Measurements from ENCODE around the gene TEF. TPM values are rescaled to one million over a fixed set of nuclear protein-coding genes. Genes with fewer than 3 reads are reported as not detected.

Gene TEF
- total RNA-seq, 1 donor from 2014 or later, result 8.9 TPM

GRCh38 chr22:41354979-41355378 lies 26.8 kb upstream of the TEF start:
- DNase-seq, result no peak

GRCh38 chr22:41355895-41356294 lies 25.8 kb upstream of the TEF start:
- DNase-seq, result no peak

DNA sequence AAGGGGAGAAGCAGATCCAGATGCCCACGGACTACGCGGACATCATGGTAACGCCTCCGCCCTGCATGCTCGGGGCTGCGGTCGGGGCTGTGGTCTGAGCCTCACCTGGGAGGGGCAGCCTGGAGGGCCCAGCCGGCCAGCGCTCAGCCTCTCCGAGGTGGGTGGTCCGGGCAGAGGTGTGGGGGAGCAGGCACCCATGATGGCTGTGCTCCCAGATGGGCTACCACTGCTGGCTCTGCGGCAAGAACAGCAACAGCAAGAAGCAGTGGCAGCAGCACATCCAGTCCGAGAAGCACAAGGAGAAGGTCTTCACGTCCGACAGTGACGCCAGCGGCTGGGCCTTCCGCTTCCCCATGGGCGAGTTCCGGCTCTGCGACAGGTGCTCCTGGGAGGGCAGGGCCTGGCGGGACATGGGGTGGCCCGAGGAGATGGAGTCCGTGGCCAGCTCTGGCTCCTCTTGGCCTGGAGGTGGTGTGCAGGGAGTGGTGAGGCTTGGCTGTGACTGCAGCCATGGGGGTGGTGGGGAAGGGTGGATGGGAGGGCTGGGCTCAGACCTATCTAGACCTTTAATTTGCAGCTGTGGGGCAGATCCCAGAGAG lies 25.2 kb upstream of the TEF start:
- no peak for DNase-seq

DNA sequence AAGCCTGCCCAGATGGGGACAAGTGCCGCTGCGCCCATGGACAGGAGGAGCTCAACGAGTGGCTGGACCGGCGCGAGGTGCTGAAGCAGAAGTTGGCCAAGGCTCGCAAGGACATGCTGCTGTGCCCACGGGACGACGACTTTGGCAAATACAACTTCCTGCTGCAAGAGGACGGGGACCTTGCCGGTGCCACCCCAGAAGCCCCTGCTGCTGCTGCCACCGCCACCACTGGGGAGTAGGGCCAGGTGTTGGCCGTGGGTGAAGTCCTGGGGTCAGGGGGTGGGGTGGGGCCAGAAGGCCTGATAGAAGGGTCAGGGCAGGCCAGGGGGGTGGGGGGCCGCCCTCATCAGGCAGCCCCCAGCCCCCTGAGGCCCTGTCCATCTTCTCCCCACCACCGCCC lies 24.6 kb upstream of the TEF start:
- DNase-seq, result no peak

GRCh38 chr22:41358927-41359326 lies 22.8 kb upstream of the TEF start:
- no peak for DNase-seq

- no peak for DNase-seq
Observed at GRCh38 chr22:41359376-41359775, 22.4 kb upstream of the TEF start.

DNA sequence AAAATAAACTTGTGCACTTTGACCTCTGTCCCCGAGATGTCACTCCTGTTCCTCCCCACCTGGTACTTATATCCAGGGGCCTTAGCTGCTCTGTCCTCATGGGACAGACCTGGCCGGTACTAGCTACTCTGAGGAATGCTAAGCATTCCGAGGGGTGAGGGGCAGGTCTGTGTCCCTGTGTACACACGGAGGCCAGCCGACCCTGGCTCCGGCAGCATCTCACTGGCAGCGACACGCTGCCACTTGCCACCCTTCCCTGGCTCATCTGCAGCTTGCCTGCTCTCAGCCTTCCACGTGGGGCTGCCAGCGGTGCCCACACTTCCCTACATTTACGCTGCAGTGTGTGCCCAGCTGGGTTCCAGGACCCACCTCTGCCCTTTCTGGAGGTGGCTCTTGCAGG lies 21.6 kb upstream of the TEF start:
- no peak for DNase-seq

- no peak for DNase-seq
Observed at GRCh38 chr22:41361716-41362310, 19.9 kb upstream of the TEF start.

DNA sequence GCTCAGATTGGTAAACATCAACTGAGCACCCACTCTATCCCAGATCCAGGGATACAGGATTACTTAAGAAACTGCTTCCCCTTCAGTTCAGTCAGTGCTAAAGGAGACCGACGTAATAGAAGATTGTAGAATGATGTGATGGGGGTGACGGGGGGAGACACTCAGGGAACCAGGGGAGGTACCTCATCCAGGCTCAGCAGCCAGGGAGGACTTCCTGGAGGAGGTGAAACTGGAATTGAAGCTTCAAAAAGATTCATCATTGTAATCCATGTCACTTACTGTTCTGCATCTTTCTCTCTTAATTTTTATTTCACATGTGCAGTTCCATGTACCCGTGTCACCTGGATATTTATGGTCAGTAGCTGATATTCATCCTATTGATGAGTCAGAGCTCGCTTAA lies 19.1 kb upstream of the TEF start:
- DNase-seq, result no peak

DNA sequence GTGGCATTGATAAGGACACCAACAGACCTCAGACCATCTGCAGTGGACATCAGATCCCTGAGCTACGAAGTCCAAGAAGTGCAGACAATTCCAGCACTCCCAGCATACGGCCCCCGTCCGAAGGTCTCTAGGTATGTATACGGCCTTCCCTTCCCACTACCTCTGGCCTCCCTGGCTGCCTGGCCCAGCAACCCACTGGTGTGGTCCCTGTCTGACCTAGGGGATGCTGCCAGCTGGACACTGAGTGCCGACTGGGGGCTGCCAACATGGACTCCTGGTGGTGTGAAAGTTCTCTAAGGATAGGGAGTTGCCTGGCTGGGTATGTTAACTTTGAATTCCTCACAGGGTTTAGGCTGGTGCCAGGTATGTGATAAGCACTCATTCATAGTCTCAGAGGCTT lies 17.5 kb upstream of the TEF start:
- DNase-seq, result no peak

- DNase-seq, result no peak
Observed at GRCh38 chr22:41364955-41365354, 16.8 kb upstream of the TEF start.

- no peak for DNase-seq
Observed at GRCh38 chr22:41365425-41365824, 16.3 kb upstream of the TEF start.

DNA sequence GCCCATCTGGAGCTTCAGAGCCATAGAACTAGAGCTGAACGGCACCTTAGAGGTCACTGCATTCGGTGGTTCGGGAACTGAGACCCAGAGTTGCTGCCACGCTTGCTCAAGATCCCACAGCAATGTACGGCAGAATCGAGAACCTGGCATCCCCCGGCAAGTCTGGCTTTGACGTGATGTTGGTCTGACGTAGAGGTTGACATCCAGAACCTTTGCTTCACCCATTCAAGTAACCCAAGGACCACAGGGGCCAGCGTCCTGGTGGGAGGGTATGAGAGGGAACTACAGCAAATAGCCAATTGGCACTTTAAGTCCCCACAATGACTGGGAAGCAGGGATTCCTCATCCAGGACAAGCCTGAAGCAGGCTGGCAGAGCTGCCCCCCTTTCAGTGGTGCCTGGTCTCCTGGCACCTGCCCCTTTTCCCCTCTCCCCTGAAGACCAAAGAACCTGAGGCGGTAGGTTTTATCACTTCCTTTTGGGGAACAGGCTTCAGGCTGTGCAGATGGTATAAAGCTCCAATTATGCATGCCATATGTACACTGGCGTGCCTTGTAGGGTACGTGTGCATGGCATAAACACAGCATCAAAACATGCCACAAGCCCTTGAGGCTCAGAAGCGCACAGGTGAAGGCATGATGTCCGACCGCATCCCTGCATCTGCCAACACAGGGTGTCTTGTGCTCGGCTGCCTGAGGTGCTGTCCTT lies 15.3 kb upstream of the TEF start:
- DNase-seq, result no peak

GRCh38 chr22:41367039-41367679 lies 14.6 kb upstream of the TEF start:
- DNase-seq, result peak; percentile 79

GRCh38 chr22:41367680-41368542 lies 13.8 kb upstream of the TEF start:
- DNase-seq, result no peak

DNA sequence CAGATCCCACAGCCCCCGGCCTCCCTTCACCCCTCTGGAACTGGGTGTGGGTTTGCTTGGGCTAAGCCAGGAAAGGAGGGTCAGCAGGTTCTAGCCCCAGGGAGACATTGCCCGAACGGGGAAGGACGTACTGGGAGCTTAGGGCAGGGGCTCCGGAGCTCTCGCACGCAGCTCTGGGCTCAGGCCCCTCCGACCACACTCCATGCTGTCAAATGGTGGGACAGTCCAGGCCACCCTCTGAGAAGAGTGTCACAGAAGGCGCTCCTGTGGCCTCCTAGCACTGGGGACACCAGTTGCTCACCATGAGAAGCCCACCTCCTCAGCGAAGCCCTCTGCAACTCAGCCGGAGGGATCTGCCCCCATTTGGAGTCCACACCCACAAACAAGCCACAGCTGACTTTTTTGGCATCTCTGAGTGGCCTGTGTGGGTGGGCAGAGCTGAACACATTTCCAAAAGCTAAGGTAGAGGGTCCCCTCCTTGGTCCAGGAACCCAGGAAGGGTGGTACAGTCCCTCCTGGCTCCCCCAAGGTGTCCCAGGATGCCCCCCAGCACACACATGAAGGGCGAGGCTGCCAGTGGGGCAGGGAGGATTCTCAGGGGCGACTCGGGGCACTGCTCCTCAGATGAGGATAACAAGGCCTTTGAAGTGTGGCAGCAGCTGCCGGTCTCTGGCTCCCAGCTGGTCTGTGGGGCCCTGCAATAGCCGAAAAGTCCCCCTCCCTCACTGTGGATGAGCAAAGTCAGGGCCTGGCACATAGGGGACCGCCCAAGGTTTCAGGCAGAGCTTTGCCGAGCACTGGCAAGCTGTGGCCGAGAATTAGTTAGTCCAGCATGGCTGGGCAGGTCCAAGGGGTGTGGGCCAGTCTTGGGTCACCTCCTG lies 13.0 kb upstream of the TEF start:
- no peak for DNase-seq

DNA sequence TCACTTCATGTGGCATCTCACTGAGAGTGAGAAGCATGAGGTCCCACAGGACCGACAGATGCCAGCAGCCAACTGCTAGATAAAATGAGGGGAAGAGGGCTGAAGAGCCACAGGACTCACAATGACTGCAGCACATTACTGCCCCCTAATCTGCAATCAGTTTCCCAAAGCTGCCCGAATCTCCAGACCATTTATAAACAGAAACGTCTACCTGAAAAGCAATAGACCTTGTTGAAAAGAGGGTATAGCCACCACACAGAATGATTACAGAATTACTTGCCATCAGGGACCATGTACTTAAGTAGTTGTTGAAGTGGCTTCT lies 12.4 kb upstream of the TEF start:
- DNase-seq, result no peak

- DNase-seq, result no peak
Observed at GRCh38 chr22:41369837-41370236, 11.9 kb upstream of the TEF start.

DNA sequence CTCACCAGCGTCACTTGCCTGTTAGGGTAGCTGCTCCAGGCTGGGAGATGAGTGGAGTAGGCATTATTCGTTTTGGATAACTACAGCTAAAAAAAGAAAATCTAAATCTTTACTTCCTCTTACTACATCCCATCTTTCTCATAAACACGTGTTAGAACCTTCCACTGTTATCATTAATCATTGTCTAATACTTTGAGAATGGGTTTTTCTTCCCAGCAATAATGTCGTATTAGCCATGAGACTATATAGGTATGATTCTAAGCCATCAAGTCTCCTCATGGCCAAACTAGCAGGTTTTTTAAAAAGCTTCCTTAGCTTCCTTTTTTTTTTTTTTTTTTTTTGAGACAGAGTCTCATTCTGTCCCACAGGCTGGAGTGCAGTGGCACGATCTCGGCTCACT lies 3.9 kb upstream of the TEF start:
- no peak for DNase-seq

GRCh38 chr22:41380993-41381328 lies 781 bp upstream of the TEF start:
- DNase-seq, result peak; percentile 82

GRCh38 chr22:41382098-41382578 lies 396 bp downstream of the TEF start:
- DNase-seq, result peak; percentile 55

- DNase-seq, result no peak
Observed at GRCh38 chr22:41382610-41383009, 868 bp downstream of the TEF start.

All from skin of body (tissue), 2 donors.